IMR-90 (cell line): ENCODE measurements around the gene NOD2. TPM values are rescaled to one million over a fixed set of nuclear protein-coding genes. Genes with fewer than 3 reads are reported as not detected.

Experiments
- ATAC-seq: fragments of 200-7000 bp; cut with Tn5 transposase; 2 replicates; pipeline ENCODE4 v1.9.1; 2020; ENCODE audit warnings: low read depth, mild to moderate bottlenecking, moderate library complexity
- BruUV-seq: library from RNA; stranded (reverse); fragments of 400-500 nt; replicated peaks from 2 replicates; lab custom pipeline; 2021; lab: Mats Ljungman, UMichigan
- CTCF ChIA-PET: fragments of 300-600 bp; formaldehyde crosslinking; extraction: SDS; loops from one replicate; lab custom pipeline; 2021; ENCODE audit warnings: antibody characterized with exemption; lab: Yijun Ruan, JAX
- POLR2A ChIA-PET: fragments of 300-600 bp; sonication (Branson Sonifier 250); formaldehyde crosslinking; loops from one replicate; lab custom pipeline; 2022; ENCODE audit warnings: antibody characterized with exemption; ENCODE audit not compliant: unreplicated experiment; lab: Charles Lee
- DNase-seq: peaks from one replicate; pipeline ENCODE4 v3.0.0; 2013
- H2AFZ ChIP-seq: replicated peaks from 2 replicates; pipeline ENCODE3; 2013; ENCODE audit warnings: low read length, mild to moderate bottlenecking; ENCODE audit not compliant: poor library complexity
- H2AK5ac ChIP-seq: 2 replicates; pipeline ENCODE4 v1.6.1; 2013; ENCODE audit warnings: low read depth, low read length, inconsistent platforms
- H2AK9ac ChIP-seq: replicated peaks from 2 replicates; pipeline ENCODE3; 2013; ENCODE audit warnings: mild to moderate bottlenecking, low read depth, low read length, moderate library complexity; ENCODE audit not compliant: poor library complexity
- H2BK120ac ChIP-seq: 2 replicates; pipeline ENCODE4 v1.6.1; 2013; ENCODE audit warnings: low read depth, low read length, inconsistent platforms
- H2BK15ac ChIP-seq: 3 replicates; pipeline ENCODE4 v1.6.1; 2013; ENCODE audit warnings: low read depth, low read length, inconsistent platforms
- H2BK20ac ChIP-seq: 2 replicates; pipeline ENCODE4 v1.6.1; 2013; ENCODE audit warnings: low read depth, mild to moderate bottlenecking, inconsistent platforms, low read length, moderate library complexity
- H2BK5ac ChIP-seq: 2 replicates; pipeline ENCODE4 v1.6.1; 2013; ENCODE audit warnings: mild to moderate bottlenecking, low read depth, low read length, inconsistent platforms; ENCODE audit not compliant: poor library complexity, severe bottlenecking
- H3K14ac ChIP-seq: replicated peaks from 2 replicates; pipeline ENCODE4 v1.6.1; 2013; ENCODE audit warnings: low read depth, low read length, inconsistent platforms
- H3K18ac ChIP-seq: 2 replicates; pipeline ENCODE4 v1.6.1; 2013; ENCODE audit warnings: low read depth, low read length, control low read depth
- H3K23ac ChIP-seq: 2 replicates; pipeline ENCODE4 v1.6.1; 2013; ENCODE audit warnings: low read depth, low read length, inconsistent platforms
- H3K27ac ChIP-seq: 2 replicates; pipeline ENCODE4 v1.5.1; 2013; ENCODE audit warnings: mild to moderate bottlenecking, control low read depth, low read length; ENCODE audit not compliant: insufficient read depth
- H3K27me3 ChIP-seq: 2 replicates; pipeline ENCODE4 v1.6.1; 2013; ENCODE audit warnings: low read length; ENCODE audit not compliant: control insufficient read depth, insufficient read depth
- H3K36me3 ChIP-seq: 2 replicates; pipeline ENCODE4 v1.6.1; 2013; ENCODE audit warnings: low read length, mixed read lengths; ENCODE audit not compliant: control insufficient read depth, insufficient read depth
- H3K4ac ChIP-seq: 2 replicates; pipeline ENCODE4 v1.6.1; 2013; ENCODE audit warnings: low read depth, low read length, inconsistent platforms
- H3K4me1 ChIP-seq: 2 replicates; pipeline ENCODE4 v1.6.1; 2013; ENCODE audit warnings: low read length, mixed read lengths; ENCODE audit not compliant: control insufficient read depth, insufficient read depth
- H3K4me2 ChIP-seq: 2 replicates; pipeline ENCODE4 v1.6.1; 2013; ENCODE audit warnings: low read depth, mild to moderate bottlenecking, control low read depth, low read length, moderate library complexity
- H3K4me3 ChIP-seq: 2 replicates; pipeline ENCODE4 v1.5.1; 2013; ENCODE audit warnings: low read depth, mild to moderate bottlenecking, control low read depth, low read length, moderate library complexity; ENCODE audit not compliant: insufficient read depth
- H3K56ac ChIP-seq: 2 replicates; pipeline ENCODE4 v1.6.1; 2013; ENCODE audit warnings: low read length, inconsistent platforms; ENCODE audit not compliant: insufficient read depth; ENCODE audit errors: extremely low read depth
- H3K79me1 ChIP-seq, 2 experiments: 2 replicates each; pipeline ENCODE4 v1.6.1; 2013; ENCODE audit warnings: low read length in 2 of 2, inconsistent platforms in 1 of 2, low read depth in 1 of 2
- H3K9ac ChIP-seq: 2 replicates; pipeline ENCODE4 v1.6.1; 2013; ENCODE audit warnings: low read depth, low read length, control low read depth
- H3K9me1 ChIP-seq: 2 replicates; pipeline ENCODE4 v1.6.1; 2013; ENCODE audit warnings: low read length, inconsistent platforms; ENCODE audit not compliant: insufficient read depth
- H3K9me3 ChIP-seq: 2 replicates; pipeline ENCODE4 v1.6.1; 2013; ENCODE audit warnings: low read length; ENCODE audit not compliant: control insufficient read depth, insufficient read depth
- H4K20me1 ChIP-seq: 2 replicates; pipeline ENCODE4 v1.6.1; 2013; ENCODE audit warnings: low read length, inconsistent platforms; ENCODE audit not compliant: insufficient read depth
- H4K5ac ChIP-seq: 2 replicates; pipeline ENCODE4 v1.6.1; 2013; ENCODE audit warnings: mild to moderate bottlenecking, low read depth, low read length, control low read depth
- H4K8ac ChIP-seq, 2 experiments: 2 replicates each; pipeline ENCODE4 v1.6.1; 2013; ENCODE audit warnings: low read depth in 2 of 2, low read length in 2 of 2, control low read depth in 1 of 2, inconsistent platforms in 1 of 2
- H4K91ac ChIP-seq: 2 replicates; pipeline ENCODE4 v1.6.1; 2013; ENCODE audit warnings: low read depth, low read length, inconsistent platforms; ENCODE audit not compliant: insufficient read depth
- CHD1 ChIP-seq: IDR thresholded peaks from 2 replicates; pipeline ENCODE4 v1.6.1; 2012; ENCODE audit warnings: low read depth, low read length, improper control_type of control experiment
- FOS ChIP-seq: fragments of 150-350 bp; IDR thresholded peaks from 2 replicates; pipeline ENCODE4 v1.6.1; 2016; ENCODE audit warnings: low read depth, low read length
- MAZ ChIP-seq: IDR thresholded peaks from 2 replicates; pipeline ENCODE4 v1.6.1; 2012; ENCODE audit warnings: low read depth, mild to moderate bottlenecking, low read length, improper control_type of control experiment, moderate library complexity, borderline replicate concordance
- RAD21 ChIP-seq: IDR thresholded peaks from 2 replicates; pipeline ENCODE4 v1.6.1; 2012; ENCODE audit warnings: low read length, improper control_type of control experiment
- RCOR1 ChIP-seq: IDR thresholded peaks from 2 replicates; pipeline ENCODE4 v1.6.1; 2012; ENCODE audit warnings: mild to moderate bottlenecking, low read length, improper control_type of control experiment; ENCODE audit not compliant: insufficient replicate concordance
- RFX5 ChIP-seq: IDR thresholded peaks from 2 replicates; pipeline ENCODE4 v1.8.0; 2012; ENCODE audit warnings: low read depth, mild to moderate bottlenecking, low read length, moderate library complexity
- WGBS, 2 experiments: methylation state at CpG; one replicate each; pipeline versions ENCODE4 v1.1.5 to v1.1.7; 2013; ENCODE audit warnings: missing lambda C conversion rate in 2 of 2; ENCODE audit not compliant: insufficient read length in 1 of 2; ENCODE audit errors: extremely low coverage in 2 of 2; 5-methylcytosine and 5-hydroxymethylcytosine counted together
- dilution Hi-C: fragments of 300-500 bp; cut with HindIII; formaldehyde crosslinking; loops from one replicate; pipeline ENCODE4 v1.14.3; 2018; ENCODE audit warnings: low sequenced_read_pairs; ENCODE audit not compliant: unreplicated experiment
- in situ Hi-C: fragments of 300-500 bp; cut with MboI; formaldehyde crosslinking; loops from 3 replicates; pipeline ENCODE4 v1.14.3; 2019; ENCODE audit warnings: low sequenced_read_pairs, inconsistent platforms, mixed read lengths
- intact Hi-C: fragments of 100-400 bp; cut with micrococcal nuclease; formaldehyde crosslinking; loops from 2 replicates; pipeline ENCODE4 v1.10.0; 2022
- polyA plus RNA-seq, 3 experiments: library from polyadenylated mRNA; depleted of rRNA; stranded (reverse); fragments of >200 nt; gene quantifications; 2 replicates each; pipeline ENCODE4 v1.2.3, GENCODE V29; 2012; ENCODE audit warnings: low replicate concordance in 1 of 3
- total RNA-seq: library from RNA; depleted of rRNA; stranded (reverse); fragments of >200 nt; gene quantifications from 2 replicates; pipeline ENCODE4 v1.2.3, GENCODE V29; 2012

NOD2 gene
- total and polyA plus RNA-seq, 2 of the 4 experiments (the other 2 are of a cell fraction) = not detected

DNA sequence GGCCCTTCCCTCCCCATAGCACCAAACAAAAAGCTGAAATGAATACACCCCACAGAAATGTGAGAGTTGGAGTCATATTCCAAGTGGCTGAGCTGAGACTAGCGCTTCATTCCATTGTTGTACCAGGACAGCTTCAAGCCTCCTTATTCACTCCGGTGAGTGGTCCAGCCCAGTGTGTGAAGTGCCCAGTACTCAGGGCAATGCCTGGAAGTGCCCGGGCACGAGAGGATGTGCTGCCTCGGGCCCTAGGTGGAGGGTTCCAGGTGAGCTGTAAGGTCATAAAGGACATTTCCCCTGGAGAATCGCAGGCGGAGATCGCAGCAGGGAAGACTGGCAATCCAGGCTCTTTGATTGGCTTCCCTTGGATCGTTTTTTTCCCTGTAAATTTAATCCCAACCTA lies 43.0 kb downstream of the NOD2 start:
- ATAC-seq (no peak), DNase-seq (no peak)
- CTCF ChIA-PET = no interaction called here
- intact Hi-C loops = no loop called here
- H2AK9ac ChIP-seq = no peak overlapping the region
- no peak overlapping the region for H3K18ac ChIP-seq
- in situ Hi-C loops = no loop called here
- H3K14ac ChIP-seq = no peak overlapping the region
- 71% methylated on average over 4 of the region's 9 CpGs; no CpG with 5 or more reads in 1 of the 2 experiments for WGBS, 2 experiments
- H3K4me1 ChIP-seq = 0 out of 2 replicates have a peak, but pooled peaks cover 2% of the 10 kb centered on the region
- no peak overlapping the region for H2AK5ac ChIP-seq
- no peaks in the 10 kb centered on the region; the same call in 1 of the 2 replicates for H3K9me1 ChIP-seq
- H2BK20ac ChIP-seq = no peak overlapping the region
- no peak overlapping the region for H3K4ac ChIP-seq
- no peak overlapping the region for H4K91ac ChIP-seq
- TF ChIP-seq RAD21 = no peak
- TF ChIP-seq FOS = no peak
- no peak for TF ChIP-seq RCOR1
- no peak for TF ChIP-seq MAZ
- TF ChIP-seq CHD1 = no peak
- no peak for TF ChIP-seq RFX5
- H3K36me3 ChIP-seq = no peaks in the 10 kb centered on the region
- H3K4me2 ChIP-seq = no peak overlapping the region
- H4K20me1 ChIP-seq = no peaks in the 10 kb centered on the region
- POLR2A ChIA-PET = no interaction called here
- H2BK5ac ChIP-seq = no peak overlapping the region
- no peak overlapping the region for H4K5ac ChIP-seq
- H3K79me1 ChIP-seq = no peaks in the 10 kb centered on the region
- H2BK120ac ChIP-seq = no peak overlapping the region
- no peak overlapping the region for H3K4me3 ChIP-seq
- H3K27me3 ChIP-seq = peaks cover 8% of the 10 kb centered on the region
- no peak overlapping the region for H3K23ac ChIP-seq
- no peaks in the 10 kb centered on the region for H3K9me3 ChIP-seq
- no peak overlapping the region for H3K27ac ChIP-seq
- H3K9ac ChIP-seq = no peak overlapping the region
- no peak overlapping the region for H2BK15ac ChIP-seq
- no peak overlapping the region for H2AFZ ChIP-seq
- no TSS peak for BruUV-seq
- H3K56ac ChIP-seq = no peak overlapping the region
- dilution Hi-C loops = no loop called here
- no peak overlapping the region for H4K8ac ChIP-seq
